WTC11 (cell line): ENCODE data around the gene PIF1. TPM values are rescaled to one million over a fixed set of nuclear protein-coding genes. Genes with fewer than 3 reads are reported as not detected.

Experiments
- AR ChIP-seq: fragments of 250-450 bp; sonication (Bioruptor Pico); IDR thresholded peaks from 2 replicates; pipeline ENCODE4 v1.9.0; 2021; ENCODE audit warnings: mild to moderate bottlenecking
- ATF1 ChIP-seq: sonication (generic); formaldehyde crosslinking; IDR thresholded peaks from 2 replicates; pipeline ENCODE4 v1.8.1; 2023; ENCODE audit warnings: mild to moderate bottlenecking, moderate library complexity, missing genetic modification reagents
- CTCF ChIP-seq: fragments of 200-600 bp; IDR thresholded peaks from 2 replicates; pipeline ENCODE4 v1.8.0; 2022; ENCODE audit warnings: antibody characterized with exemption
- E2F1 ChIP-seq: sonication (generic); formaldehyde crosslinking; IDR thresholded peaks from 2 replicates; pipeline ENCODE4 v1.8.0; 2022; ENCODE audit warnings: mild to moderate bottlenecking, missing genetic modification reagents
- ESRRA ChIP-seq: sonication (generic); formaldehyde crosslinking; IDR thresholded peaks from 2 replicates; pipeline ENCODE4 v1.8.1; 2022; ENCODE audit warnings: mild to moderate bottlenecking, missing genetic modification reagents, borderline replicate concordance
- ETV6 ChIP-seq: sonication (generic); formaldehyde crosslinking; IDR thresholded peaks from 2 replicates; pipeline ENCODE4 v1.8.1; 2022; ENCODE audit warnings: mild to moderate bottlenecking, missing genetic modification reagents
- FOXP4 ChIP-seq: sonication (generic); formaldehyde crosslinking; IDR thresholded peaks from 2 replicates; pipeline ENCODE4 v1.8.0; 2022; ENCODE audit warnings: mild to moderate bottlenecking, missing genetic modification reagents
- GTF2I ChIP-seq: fragments of 250-450 bp; sonication (Bioruptor Pico); conservative IDR thresholded peaks from 2 replicates; pipeline ENCODE4 v1.4.0; 2021; ENCODE audit warnings: mild to moderate bottlenecking
- HMGXB4 ChIP-seq: sonication (generic); formaldehyde crosslinking; IDR thresholded peaks from 2 replicates; pipeline ENCODE4 v1.8.1; 2023; ENCODE audit warnings: mild to moderate bottlenecking, moderate library complexity, missing genetic modification reagents
- IRF1 ChIP-seq: sonication (generic); formaldehyde crosslinking; IDR thresholded peaks from 2 replicates; pipeline ENCODE4 v1.8.0; 2023; ENCODE audit warnings: missing genetic modification reagents
- IRF2 ChIP-seq: sonication (generic); formaldehyde crosslinking; IDR thresholded peaks from 2 replicates; pipeline ENCODE4 v1.8.0; 2022; ENCODE audit warnings: low read depth, missing genetic modification reagents, borderline replicate concordance
- MAX ChIP-seq: sonication (generic); formaldehyde crosslinking; IDR thresholded peaks from 2 replicates; pipeline ENCODE4 v1.8.0; 2022; ENCODE audit warnings: mild to moderate bottlenecking, missing genetic modification reagents
- NFYB ChIP-seq: sonication (generic); formaldehyde crosslinking; conservative IDR thresholded peaks from 2 replicates; pipeline ENCODE4 v1.8.0; 2022; ENCODE audit warnings: low read depth, missing genetic modification reagents
- OVOL2 ChIP-seq: fragments of 250-450 bp; sonication (Bioruptor Pico); IDR thresholded peaks from 2 replicates; pipeline ENCODE4 v1.9.0; 2021; ENCODE audit warnings: mild to moderate bottlenecking, borderline replicate concordance
- SMAD3 ChIP-seq: sonication (generic); formaldehyde crosslinking; IDR thresholded peaks from 2 replicates; pipeline ENCODE4 v1.8.0; 2022; ENCODE audit warnings: missing genetic modification reagents, mild to moderate bottlenecking, borderline replicate concordance
- TCF7 ChIP-seq: sonication (generic); formaldehyde crosslinking; IDR thresholded peaks from 2 replicates; pipeline ENCODE4 v1.8.0; 2022; ENCODE audit warnings: mild to moderate bottlenecking, low read depth, missing genetic modification reagents, moderate library complexity
- TEAD4 ChIP-seq: sonication (generic); formaldehyde crosslinking; IDR thresholded peaks from 2 replicates; pipeline ENCODE4 v1.8.0; 2022; ENCODE audit warnings: mild to moderate bottlenecking, missing genetic modification reagents
- TP53 ChIP-seq: sonication (generic); formaldehyde crosslinking; IDR thresholded peaks from 2 replicates; pipeline ENCODE4 v1.8.1; 2023; ENCODE audit warnings: mild to moderate bottlenecking, missing genetic modification reagents
- USF1 ChIP-seq: sonication (generic); formaldehyde crosslinking; IDR thresholded peaks from 2 replicates; pipeline ENCODE4 v1.8.0; 2022; ENCODE audit warnings: mild to moderate bottlenecking, missing genetic modification reagents
- ZBTB21 ChIP-seq: sonication (generic); formaldehyde crosslinking; IDR thresholded peaks from 2 replicates; pipeline ENCODE4 v1.8.1; 2023; ENCODE audit warnings: mild to moderate bottlenecking, missing genetic modification reagents, borderline replicate concordance
- ZNF219 ChIP-seq: sonication (generic); formaldehyde crosslinking; IDR thresholded peaks from 2 replicates; pipeline ENCODE4 v1.8.0; 2023; ENCODE audit warnings: missing genetic modification reagents, mild to moderate bottlenecking, borderline replicate concordance
- ZNF232 ChIP-seq: sonication (generic); formaldehyde crosslinking; IDR thresholded peaks from 2 replicates; pipeline ENCODE4 v1.8.0; 2022; ENCODE audit warnings: mild to moderate bottlenecking, missing genetic modification reagents
- ZNF263 ChIP-seq: sonication (generic); formaldehyde crosslinking; IDR thresholded peaks from 2 replicates; pipeline ENCODE4 v1.8.1; 2022; ENCODE audit warnings: low read depth, mild to moderate bottlenecking, moderate library complexity, missing genetic modification reagents
- ZNF317 ChIP-seq: sonication (generic); formaldehyde crosslinking; IDR thresholded peaks from 2 replicates; pipeline ENCODE4 v1.8.1; 2023; ENCODE audit warnings: low read depth, mild to moderate bottlenecking, moderate library complexity, missing genetic modification reagents, borderline replicate concordance
- ZSCAN18 ChIP-seq: fragments of 250-450 bp; sonication (Bioruptor Pico); IDR thresholded peaks from 2 replicates; pipeline ENCODE4 v2.1.2; 2022; ENCODE audit warnings: mild to moderate bottlenecking, moderate library complexity
- total RNA-seq: library from RNA; stranded (reverse); gene quantifications from 3 replicates; pipeline ENCODE4 v1.2.3, GENCODE V29; 2021

PIF1 gene
- total RNA-seq, 1 experiment from 2014 or later: 249 TPM

GRCh38 chr15:64807751-64808222 lies 17.7 kb downstream of the PIF1 start (continued):
- no peak for TF ChIP-seq CTCF
- TF ChIP-seq TP53 (CRISPR knock-in tag): no peak
- TF ChIP-seq FOXP4: peak; percentile 71
- no peak for TF ChIP-seq USF1 (CRISPR knock-in tag)
- TF ChIP-seq TCF7 (CRISPR knock-in tag): no peak
- TF ChIP-seq NFYB (CRISPR knock-in tag): no peak
- TF ChIP-seq OVOL2 (CRISPR knock-in tag): no peak
- no peak for TF ChIP-seq IRF2
- no peak for TF ChIP-seq ZNF317 (CRISPR knock-in tag)
- peak; percentile 98 for TF ChIP-seq ESRRA (CRISPR knock-in tag)
- TF ChIP-seq E2F1: peak; percentile 36; the same call in 1 of the 2 replicates
- no peak for TF ChIP-seq ZBTB21 (CRISPR knock-in tag)
- no peak for TF ChIP-seq ZNF263 (CRISPR knock-in tag)
- no peak for TF ChIP-seq IRF1 (CRISPR knock-in tag)
- TF ChIP-seq ZSCAN18 (CRISPR knock-in tag): no peak
- no peak for TF ChIP-seq TEAD4 (CRISPR knock-in tag)
- TF ChIP-seq AR (CRISPR knock-in tag): no peak
- no peak for TF ChIP-seq ZNF232
- TF ChIP-seq SMAD3: no peak
- TF ChIP-seq GTF2I: no peak
- 0 out of 2 replicates have a peak, but pooled peaks have one; percentile 25 for TF ChIP-seq ETV6
- TF ChIP-seq HMGXB4 (CRISPR knock-in tag): no peak
- TF ChIP-seq MAX: no peak
- TF ChIP-seq ZNF219 (CRISPR knock-in tag): no peak
- no peak for TF ChIP-seq ATF1 (CRISPR knock-in tag)
